ENCODE data around the gene SFRP2.

Gene SFRP2

DNA sequence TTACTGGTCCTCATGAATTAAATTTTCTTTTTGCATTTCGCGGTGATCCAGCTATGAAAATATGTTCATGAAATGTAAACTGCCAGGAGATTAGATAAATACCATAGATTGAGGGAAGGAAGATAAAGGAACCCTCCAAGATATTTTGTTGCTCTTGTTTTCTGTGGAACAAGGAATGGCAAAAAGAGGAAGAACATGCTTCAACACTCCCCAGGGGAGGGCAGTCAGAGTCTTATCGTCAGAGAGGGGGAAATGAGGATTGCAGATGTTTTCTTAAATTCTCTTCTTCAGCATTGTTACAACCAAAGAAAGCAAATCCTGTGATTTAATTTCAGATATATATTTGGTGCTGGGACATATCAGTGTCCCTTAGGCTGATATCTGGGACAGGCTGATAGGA is 9.5 kb upstream of the SFRP2 start:
- no peak for DNase-seq (ENCODE audit: low spot score)

- no peak for DNase-seq (ENCODE audit: low spot score)
Observed at GRCh38 chr4:153794006-153794405, 5.1 kb upstream of the SFRP2 start.

- no peak for DNase-seq (ENCODE audit: low spot score)
Observed at GRCh38 chr4:153792618-153793247, 3.9 kb upstream of the SFRP2 start.

DNA sequence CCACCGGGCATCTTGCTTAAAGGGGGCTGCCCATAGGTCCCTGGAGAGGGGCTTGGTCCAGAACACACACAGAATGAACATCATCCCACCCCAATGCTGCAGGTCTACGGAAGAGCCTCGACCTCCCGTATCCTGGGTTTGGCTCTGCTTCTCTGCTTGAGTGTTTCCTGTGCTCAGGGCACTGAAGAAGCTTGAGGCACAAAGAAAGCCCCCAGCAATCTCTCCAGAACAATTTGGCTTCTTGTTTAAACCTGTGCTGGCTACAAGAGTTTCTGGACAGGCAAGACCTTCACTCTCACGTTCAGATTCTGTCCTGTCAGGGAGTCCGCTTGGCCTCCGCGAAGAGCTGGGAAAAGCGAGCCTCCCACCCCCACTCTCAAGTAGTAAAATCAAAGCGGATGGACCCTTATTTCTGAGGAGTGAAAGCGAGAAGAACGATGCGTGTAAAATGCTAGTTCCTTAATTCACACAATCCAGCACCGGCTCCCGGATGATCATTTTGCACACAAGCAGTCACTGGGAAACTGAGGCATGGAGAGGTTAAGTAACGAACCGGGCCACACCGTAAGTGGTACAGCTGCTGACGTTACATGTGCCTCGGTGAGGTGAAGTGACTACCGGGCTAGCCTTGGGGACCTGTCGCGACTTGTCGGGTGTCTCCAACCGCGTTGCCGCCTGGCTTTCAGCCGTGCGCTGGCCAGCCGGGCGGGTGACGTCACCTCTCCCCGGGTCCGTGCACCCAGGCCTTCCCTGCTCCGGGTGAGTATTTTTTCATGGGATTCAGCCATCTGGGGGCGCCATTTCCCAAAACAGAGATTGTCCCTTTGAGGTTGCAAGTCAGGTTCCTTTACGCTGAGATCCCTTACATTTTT is 3.1 kb upstream of the SFRP2 start:
- DNase-seq (ENCODE audit: low spot score): peak; percentile 34

- DNase-seq (ENCODE audit: low spot score): peak; percentile 43
Observed at GRCh38 chr4:153790962-153791551, 2.2 kb upstream of the SFRP2 start.

GRCh38 chr4:153790500-153790865 is 1.6 kb upstream of the SFRP2 start:
- DNase-seq (ENCODE audit: low spot score): no peak

DNA sequence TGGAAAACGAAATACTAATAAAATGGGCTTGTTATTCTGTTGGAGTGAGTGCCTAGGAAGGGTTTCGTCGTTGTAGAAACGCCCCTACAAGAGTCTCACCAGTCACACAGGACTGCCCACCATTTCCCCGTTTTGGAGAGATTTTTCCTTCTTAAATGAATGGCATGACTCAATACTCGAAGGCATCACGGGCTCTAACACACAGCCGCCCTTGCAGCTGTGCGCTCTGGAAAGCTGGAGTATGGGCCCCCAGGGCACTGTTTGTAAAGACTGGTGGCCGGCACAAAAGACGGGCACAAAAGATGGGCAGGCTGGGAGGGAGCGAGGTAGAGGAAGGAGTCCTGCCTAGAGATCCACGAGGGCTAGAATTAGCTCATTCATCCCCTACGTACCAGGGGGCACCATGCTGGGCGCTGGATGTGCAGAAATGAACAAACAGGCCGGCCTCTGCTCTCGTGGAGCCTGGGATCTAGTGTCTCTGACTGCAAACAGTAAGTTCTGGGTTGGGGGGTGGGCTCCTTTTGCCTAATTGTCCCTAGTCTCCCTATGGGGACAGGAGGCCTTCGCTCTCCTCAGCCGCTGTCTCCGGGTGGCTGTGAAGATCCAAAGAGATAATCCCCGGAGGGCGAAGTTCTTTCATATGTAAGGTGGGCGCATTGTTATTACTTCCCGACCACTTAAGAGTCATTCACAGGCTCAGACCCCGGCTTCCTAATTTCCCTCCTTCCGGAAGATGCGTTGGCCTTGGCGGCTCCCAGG is 1.0 kb upstream of the SFRP2 start:
- DNase-seq (ENCODE audit: low spot score): no peak

DNA sequence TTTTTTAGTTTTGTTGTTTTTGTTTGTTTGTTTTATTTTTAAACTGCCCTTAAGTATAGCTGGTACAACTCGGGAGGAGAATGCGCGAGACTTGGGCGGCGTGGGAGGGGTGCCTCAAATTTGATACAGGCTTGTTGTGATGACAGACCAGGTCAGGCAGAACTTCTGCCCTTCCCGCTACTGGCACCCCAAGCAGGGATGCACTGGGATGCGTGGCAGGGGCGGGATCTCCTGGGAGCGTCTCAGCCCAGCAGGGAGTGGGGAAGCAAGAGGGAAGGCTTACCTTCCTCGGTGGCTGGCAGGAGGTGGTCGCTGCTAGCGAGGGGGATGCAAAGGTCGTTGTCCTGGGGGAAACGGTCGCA is 851 bp downstream of the SFRP2 start:
- no peak for DNase-seq (ENCODE audit: low spot score)

DNA sequence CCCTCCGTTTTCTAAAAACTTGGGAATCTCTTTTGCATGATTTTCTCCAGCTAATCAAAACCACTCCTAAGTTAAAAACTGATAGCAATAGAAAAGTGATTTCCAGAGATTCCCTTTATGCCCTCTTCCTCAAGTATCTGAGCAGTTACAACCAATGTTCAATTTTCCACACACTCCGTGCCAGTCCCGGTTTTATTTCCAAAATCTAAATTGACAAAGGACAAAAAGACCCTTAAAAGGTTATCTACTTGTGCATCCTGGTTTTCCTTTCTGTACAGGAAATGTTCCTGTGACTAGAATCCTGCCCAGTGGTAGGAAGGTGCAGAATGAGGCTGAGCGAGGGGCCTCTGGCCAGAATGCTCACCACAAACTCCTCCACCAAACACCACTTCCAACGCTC is 1.3 kb downstream of the SFRP2 start:
- no peak for DNase-seq (ENCODE audit: low spot score)

- DNase-seq (ENCODE audit: low spot score): no peak
Observed at GRCh38 chr4:153787061-153787560, 1.8 kb downstream of the SFRP2 start.

- no peak for DNase-seq (ENCODE audit: low spot score)
Observed at GRCh38 chr4:153785910-153786721, 2.8 kb downstream of the SFRP2 start.

GRCh38 chr4:153784166-153784699 is 4.7 kb downstream of the SFRP2 start:
- no peak for DNase-seq (ENCODE audit: low spot score)

GRCh38 chr4:153782581-153782980 is 6.3 kb downstream of the SFRP2 start:
- no peak for DNase-seq (ENCODE audit: low spot score)

DNA sequence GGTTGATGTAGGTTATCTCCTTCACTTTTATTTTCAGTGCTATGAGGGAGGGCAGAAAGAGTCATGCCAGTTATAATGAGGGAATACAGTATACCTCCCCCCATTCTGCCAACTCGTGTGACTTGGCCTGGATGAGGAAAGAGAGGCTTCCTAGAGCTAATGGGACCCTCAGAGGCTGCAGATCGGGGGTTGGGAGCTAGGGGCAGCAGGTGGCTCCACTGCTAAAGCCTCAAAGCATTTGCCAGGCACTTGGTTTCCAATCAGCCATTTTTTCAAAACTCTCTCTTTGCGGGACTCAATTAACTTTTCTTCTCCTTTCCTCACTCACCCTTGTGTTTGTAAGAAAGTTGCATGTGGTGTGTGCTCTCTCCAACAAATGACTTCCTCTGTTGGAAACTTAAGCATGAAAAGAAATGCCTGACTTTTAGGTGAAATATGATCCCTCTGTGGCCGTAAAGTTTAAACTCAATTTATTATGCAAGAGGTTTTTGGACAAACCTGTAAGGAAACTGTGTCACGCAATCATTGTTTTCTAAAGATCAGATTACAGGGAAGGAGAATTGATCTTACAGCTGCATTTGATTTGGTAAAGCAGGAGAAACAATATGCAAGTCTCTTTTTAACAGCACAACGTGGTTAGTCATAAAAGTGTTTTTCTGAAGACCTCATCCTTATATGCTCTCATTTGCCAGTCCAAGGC is 7.0 kb downstream of the SFRP2 start:
- DNase-seq (ENCODE audit: low spot score): no peak

DNA sequence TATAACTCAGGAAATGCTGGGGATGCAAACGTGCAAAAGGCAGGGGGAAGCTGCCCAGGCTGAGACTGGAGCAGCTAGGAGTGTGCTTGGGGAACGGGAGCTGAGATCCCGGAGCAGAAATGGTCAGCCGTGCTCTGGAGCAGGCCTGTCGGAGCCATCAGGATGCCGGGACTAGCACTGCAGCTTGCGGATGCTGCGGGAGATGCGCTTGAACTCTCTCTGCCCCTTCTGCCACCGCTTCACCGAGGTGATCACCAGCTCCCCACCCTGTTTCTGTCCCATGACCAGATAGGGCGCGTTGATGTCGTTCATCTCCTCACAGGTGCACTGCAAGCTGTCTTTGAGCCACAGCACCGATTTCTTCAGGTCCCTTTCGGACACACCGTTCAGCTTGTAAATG is 7.6 kb downstream of the SFRP2 start:
- DNase-seq (ENCODE audit: low spot score): no peak

DNA sequence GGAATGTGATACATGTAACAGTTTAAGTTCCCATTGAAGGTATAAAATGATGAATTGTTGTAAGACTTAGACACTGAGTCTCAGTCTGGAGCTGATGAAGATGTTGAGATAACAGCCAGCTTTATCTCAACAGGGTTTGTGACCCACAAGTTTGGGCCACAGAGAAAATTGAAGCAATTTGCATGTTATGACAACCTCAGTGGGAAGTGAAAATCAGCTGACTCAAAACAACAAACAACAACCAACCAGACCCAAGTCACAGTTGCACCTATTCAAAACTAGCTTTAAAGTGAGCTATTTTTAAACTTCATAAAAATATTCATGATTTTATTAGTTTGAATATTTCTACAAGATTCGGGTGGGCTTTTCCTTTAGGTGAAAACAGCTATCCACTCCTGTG is 8.0 kb downstream of the SFRP2 start:
- no peak for DNase-seq (ENCODE audit: low spot score)

- DNase-seq (ENCODE audit: low spot score): no peak
Observed at GRCh38 chr4:153780221-153780620, 8.7 kb downstream of the SFRP2 start.

DNA sequence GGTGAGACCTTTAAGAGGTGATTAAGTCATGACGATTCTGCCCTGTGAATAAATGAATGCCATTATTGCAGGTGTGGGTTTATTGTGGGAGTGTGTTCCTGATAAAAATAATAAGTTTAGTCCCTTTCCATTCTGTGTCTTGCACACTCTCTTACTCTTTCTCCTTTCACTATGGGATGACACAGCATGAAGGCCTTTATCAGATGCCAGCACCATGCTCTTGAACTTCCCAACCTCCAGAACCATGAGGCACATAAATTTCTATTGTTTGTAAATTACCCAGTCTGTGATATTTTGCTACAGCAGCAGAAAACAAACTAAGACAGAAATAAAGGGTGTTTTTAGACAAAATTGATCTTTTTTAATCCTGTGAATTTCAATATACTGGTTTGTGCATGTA is 10.5 kb downstream of the SFRP2 start:
- no peak for DNase-seq (ENCODE audit: low spot score)

- DNase-seq (ENCODE audit: low spot score): no peak
Observed at GRCh38 chr4:153777421-153777820, 11.5 kb downstream of the SFRP2 start.

DNA sequence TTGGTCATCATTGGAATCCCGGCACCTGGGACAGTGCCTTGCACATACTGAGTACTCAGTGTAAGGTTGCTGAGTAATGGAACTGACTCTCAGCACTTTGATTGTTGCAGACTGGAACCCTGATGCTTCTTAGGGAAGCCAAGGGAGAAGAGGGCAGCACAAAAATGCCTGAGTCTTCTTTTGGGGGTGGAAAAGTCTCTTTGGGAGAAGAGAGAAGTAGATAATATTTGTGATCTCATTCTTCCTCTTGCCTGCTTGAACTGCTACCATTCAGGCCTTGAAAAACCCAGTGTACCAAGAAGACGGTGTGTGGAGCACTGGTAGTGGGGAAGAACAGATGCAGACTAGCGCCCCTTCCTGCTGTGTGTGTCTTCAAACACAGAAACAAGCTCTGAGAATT is 12.3 kb downstream of the SFRP2 start:
- no peak for DNase-seq (ENCODE audit: low spot score)

- DNase-seq (ENCODE audit: low spot score): no peak
Observed at GRCh38 chr4:153773236-153773690, 15.6 kb downstream of the SFRP2 start.

Measured in AG08396 (cell line).